ENCODE measurements around the gene TTC12. TPM values are rescaled to one million over a fixed set of nuclear protein-coding genes. Genes with fewer than 3 reads are reported as not detected.

Gene TTC12
- total and polyA plus RNA-seq, 4 donors: 6.4 to 43.2 (median 19.0) TPM

DNA sequence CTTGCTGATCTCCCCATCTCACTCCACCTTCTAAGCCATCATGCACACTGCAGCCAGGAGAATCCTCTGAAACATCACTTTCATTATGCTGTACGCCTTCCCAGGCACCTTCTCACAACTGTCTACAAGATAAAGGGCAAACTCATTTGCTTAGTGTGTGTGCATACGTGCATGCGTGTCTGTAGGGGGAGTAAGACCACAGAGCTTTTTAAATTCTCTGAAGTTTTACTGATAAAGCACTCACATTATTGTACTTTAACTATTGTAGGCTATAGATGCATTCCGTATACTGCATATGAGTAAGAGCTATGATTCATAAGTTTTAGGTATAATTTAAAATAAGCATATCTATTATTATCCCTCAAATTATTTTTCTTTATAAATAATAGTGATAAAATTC lies 57.9 kb downstream of the TTC12 start:
- H3K4me3 ChIP-seq: no peak overlapping the region
- no peak overlapping the region for H3K27ac ChIP-seq (ENCODE audit: low read depth in 1 of 2, low read length in 1 of 2)
- H3K4me1 ChIP-seq (ENCODE audit: control insufficient read depth in 5 of 5, insufficient read depth in 5 of 5, low read length in 5 of 5): no peaks in the 10 kb centered on the region
- no peak for DNase-seq
- no peak for ATAC-seq (ENCODE audit: insufficient read depth, low FRiP score)
- H3K9me3 ChIP-seq (ENCODE audit: control insufficient read depth in 4 of 4, insufficient read depth in 3 of 4, low read length in 3 of 4): no peaks in the 10 kb centered on the region
- 86 to 90% methylated on average over 4 of the region's 4 CpGs for WGBS, 2 donors
- H3K9ac ChIP-seq (ENCODE audit: insufficient read depth in 1 of 2, low read length in 2 of 2): no peak overlapping the region
- H3K27me3 ChIP-seq (ENCODE audit: control insufficient read depth in 3 of 3, insufficient read depth in 3 of 3, low read length in 2 of 3): no peaks in the 10 kb centered on the region
- H3K36me3 ChIP-seq (ENCODE audit: control insufficient read depth in 4 of 4, insufficient read depth in 4 of 4, low read length in 4 of 4): peaks cover 0 to 11% (median 3%) of the 10 kb centered on the region in 4 donors
- TF ChIP-seq, protein P1, sequence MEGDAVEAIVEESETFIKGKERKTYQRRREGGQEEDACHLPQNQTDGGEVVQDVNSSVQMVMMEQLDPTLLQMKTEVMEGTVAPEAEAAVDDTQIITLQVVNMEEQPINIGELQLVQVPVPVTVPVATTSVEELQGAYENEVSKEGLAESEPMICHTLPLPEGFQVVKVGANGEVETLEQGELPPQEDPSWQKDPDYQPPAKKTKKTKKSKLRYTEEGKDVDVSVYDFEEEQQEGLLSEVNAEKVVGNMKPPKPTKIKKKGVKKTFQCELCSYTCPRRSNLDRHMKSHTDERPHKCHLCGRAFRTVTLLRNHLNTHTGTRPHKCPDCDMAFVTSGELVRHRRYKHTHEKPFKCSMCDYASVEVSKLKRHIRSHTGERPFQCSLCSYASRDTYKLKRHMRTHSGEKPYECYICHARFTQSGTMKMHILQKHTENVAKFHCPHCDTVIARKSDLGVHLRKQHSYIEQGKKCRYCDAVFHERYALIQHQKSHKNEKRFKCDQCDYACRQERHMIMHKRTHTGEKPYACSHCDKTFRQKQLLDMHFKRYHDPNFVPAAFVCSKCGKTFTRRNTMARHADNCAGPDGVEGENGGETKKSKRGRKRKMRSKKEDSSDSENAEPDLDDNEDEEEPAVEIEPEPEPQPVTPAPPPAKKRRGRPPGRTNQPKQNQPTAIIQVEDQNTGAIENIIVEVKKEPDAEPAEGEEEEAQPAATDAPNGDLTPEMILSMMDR (IDR thresholded peaks at IDR 0.05; ENCODE audit: control extremely low read depth, extremely low read depth): no peak

DNA sequence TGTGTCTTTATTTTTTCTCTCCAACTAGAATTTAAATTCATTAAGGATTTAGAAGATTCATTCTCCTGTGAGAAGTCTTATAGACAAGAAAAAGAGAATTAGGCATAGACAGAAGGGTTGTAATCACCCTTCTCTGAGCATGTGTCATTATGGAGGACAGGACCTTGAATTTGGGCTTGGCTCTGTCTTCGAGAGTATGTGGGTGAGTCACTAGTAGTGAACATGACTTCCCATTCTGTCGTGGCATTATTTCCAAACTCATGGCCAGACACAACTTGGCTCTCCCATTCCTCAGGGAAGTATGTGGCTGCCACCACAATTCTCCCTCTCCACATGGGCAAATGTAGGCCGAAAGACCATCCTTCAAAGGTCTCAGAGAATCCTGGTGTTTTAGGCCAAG lies 58.9 kb downstream of the TTC12 start:
- 88 to 90% methylated on average over 3 of the region's 3 CpGs for WGBS, 2 donors
- no peak overlapping the region for H3K27ac ChIP-seq (ENCODE audit: low read depth in 1 of 2, low read length in 1 of 2)
- H3K4me1 ChIP-seq (ENCODE audit: control insufficient read depth in 5 of 5, insufficient read depth in 5 of 5, low read length in 5 of 5): no peaks in the 10 kb centered on the region

DNA sequence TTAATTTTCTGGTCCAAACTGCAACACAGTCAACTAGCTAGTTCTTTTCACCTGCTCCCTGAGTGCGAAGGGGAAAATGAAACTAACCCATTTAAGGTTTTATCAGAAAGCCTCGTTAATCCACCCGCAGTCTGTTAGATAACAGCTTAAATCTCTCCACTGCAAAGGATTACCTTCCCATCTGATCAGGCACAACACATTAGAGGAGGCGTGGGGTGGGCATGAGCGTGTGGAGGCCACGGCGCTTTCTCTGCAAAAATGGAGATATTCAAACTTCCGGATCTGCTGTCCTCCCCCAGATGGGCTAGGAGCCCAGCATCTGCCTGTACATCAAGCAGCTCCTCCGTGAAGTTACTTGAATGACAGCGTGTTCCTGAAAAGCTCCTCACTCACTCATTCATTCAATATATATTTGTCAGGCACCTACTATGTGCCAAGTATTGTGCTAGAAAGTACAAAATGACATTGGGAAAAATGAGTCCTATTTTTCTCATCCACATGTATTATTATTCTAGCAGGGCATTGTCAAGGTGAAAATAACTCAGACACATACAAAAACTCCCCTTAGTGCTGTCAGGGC lies 59.7 kb downstream of the TTC12 start:
- Histone ChIP-seq H3K4me3 (no peak overlapping the region), H3K36me3 (ENCODE audit: control insufficient read depth in 4 of 4, insufficient read depth in 4 of 4, low read length in 4 of 4) (peaks cover 0 to 4% (median 0%) of the 10 kb centered on the region in 4 donors), H3K4me1 (ENCODE audit: control insufficient read depth in 5 of 5, insufficient read depth in 5 of 5, low read length in 5 of 5) (no peaks in the 10 kb centered on the region), H3K9ac (ENCODE audit: insufficient read depth in 1 of 2, low read length in 2 of 2) (no peak overlapping the region), H3K27me3 (ENCODE audit: control insufficient read depth in 3 of 3, insufficient read depth in 3 of 3, low read length in 2 of 3) (no peaks in the 10 kb centered on the region), H3K9me3 (ENCODE audit: control insufficient read depth in 4 of 4, insufficient read depth in 3 of 4, low read length in 3 of 4) (no peaks in the 10 kb centered on the region), H3K27ac (ENCODE audit: low read depth in 1 of 2, low read length in 1 of 2) (no peak overlapping the region)
- WGBS, 2 donors: 86 to 88% methylated on average over 10 of the region's 10 CpGs
- TF ChIP-seq, protein P1 (IDR thresholded peaks at IDR 0.05; ENCODE audit: control extremely low read depth, extremely low read depth): no peak
- no peak for DNase-seq
- ATAC-seq (ENCODE audit: insufficient read depth, low FRiP score): no peak

More for the DNA sequence above, 58.9 kb downstream of the TTC12 start:
- ATAC-seq (ENCODE audit: insufficient read depth, low FRiP score) (no peak), DNase-seq (no peak)
- H3K9ac ChIP-seq (ENCODE audit: insufficient read depth in 1 of 2, low read length in 2 of 2): no peak overlapping the region
- TF ChIP-seq, protein P1 (IDR thresholded peaks at IDR 0.05; ENCODE audit: control extremely low read depth, extremely low read depth): no peak
- no peaks in the 10 kb centered on the region for H3K9me3 ChIP-seq (ENCODE audit: control insufficient read depth in 4 of 4, insufficient read depth in 3 of 4, low read length in 3 of 4)
- peaks cover 0 to 6% (median 1%) of the 10 kb centered on the region in 4 donors for H3K36me3 ChIP-seq (ENCODE audit: control insufficient read depth in 4 of 4, insufficient read depth in 4 of 4, low read length in 4 of 4)
- no peak overlapping the region for H3K4me3 ChIP-seq
- H3K27me3 ChIP-seq (ENCODE audit: control insufficient read depth in 3 of 3, insufficient read depth in 3 of 3, low read length in 2 of 3): no peaks in the 10 kb centered on the region

DNA sequence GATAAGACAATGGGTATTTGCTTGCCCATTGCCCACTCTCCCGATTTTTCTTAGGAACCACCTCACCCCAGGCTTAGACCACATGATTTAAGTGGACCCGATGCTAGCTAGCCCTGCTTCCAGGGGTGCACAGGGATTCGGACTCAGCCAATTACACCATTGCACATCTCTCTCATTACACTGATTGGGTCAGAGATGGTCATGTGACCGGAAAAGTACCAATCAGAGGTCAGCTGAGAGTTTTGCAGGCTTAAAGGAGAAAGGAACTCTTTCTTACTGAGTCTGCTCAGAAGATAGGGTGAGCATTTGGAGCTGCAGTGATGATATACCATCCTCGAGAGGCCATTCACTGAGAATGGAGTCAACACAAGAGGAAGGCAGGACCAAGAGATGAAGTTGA lies 61.0 kb downstream of the TTC12 start:
- DNase-seq (no peak), ATAC-seq (ENCODE audit: insufficient read depth, low FRiP score) (no peak)
- Histone ChIP-seq H3K36me3 (ENCODE audit: control insufficient read depth in 4 of 4, insufficient read depth in 4 of 4, low read length in 4 of 4) (peaks cover 0 to 4% (median 0%) of the 10 kb centered on the region in 4 donors), H3K27me3 (ENCODE audit: control insufficient read depth in 3 of 3, insufficient read depth in 3 of 3, low read length in 2 of 3) (no peaks in the 10 kb centered on the region), H3K9me3 (ENCODE audit: control insufficient read depth in 4 of 4, insufficient read depth in 3 of 4, low read length in 3 of 4) (no peaks in the 10 kb centered on the region), H3K9ac (ENCODE audit: insufficient read depth in 1 of 2, low read length in 2 of 2) (no peak overlapping the region), H3K4me1 (ENCODE audit: control insufficient read depth in 5 of 5, insufficient read depth in 5 of 5, low read length in 5 of 5) (no peaks in the 10 kb centered on the region), H3K4me3 (no peak overlapping the region), H3K27ac (ENCODE audit: low read depth in 1 of 2, low read length in 1 of 2) (no peak overlapping the region)
- WGBS, 2 donors: 89 to 93% methylated on average over 5 of the region's 5 CpGs
- TF ChIP-seq, protein P1 (IDR thresholded peaks at IDR 0.05; ENCODE audit: control extremely low read depth, extremely low read depth): no peak
